ENCODE data around the gene TOM1L2. TPM values are rescaled to one million over a fixed set of nuclear protein-coding genes. Genes with fewer than 3 reads are reported as not detected.

TOM1L2 gene
- total RNA-seq, 4 donors from 2014 or later: 15.6 to 85.9 (median 34.9) TPM

DNA sequence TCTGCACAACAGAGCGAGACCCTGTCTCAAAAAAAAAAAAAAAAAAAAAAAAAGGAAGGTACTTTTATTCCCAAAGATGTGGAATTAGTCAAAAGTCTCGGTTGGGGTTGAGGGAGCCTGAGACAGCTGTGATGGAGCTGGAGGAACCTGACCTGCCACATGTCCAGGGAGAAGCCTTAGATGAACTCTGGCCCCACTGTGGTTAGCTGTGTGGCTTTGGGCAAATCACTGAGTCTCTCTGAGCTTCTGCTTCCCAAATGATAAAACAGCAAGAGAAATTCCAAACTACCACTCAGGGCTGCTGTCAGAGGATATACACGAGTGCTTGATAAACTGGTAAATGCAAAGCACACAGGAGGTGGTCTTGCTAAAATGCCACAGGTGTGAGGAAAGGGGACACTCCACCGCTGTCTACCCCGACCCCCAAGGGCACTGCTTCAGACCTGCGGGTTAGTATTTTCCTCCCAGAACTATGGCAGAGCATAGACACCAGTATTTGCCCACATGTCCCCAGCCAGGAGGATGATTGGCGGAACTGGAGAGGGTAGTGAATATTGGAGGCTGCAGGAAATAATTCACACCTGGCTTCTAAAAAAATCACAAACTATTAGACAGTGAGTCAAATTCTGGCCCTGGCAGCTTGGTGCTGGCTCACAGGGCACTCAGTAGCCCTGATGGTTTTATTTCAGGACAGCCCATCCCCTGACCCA is 15.1 kb upstream of the TOM1L2 start:
- Histone ChIP-seq H3K36me3 (no peaks in the 10 kb centered on the region), H3K27me3 (no peaks in the 10 kb centered on the region), H3K4me1 (no peaks in the 10 kb centered on the region), H3K27ac (no peak overlapping the region), H3K9me3 (no peaks in the 10 kb centered on the region), H3K4me3 (no peak overlapping the region)
- intact Hi-C loops (cut with DNase I; ENCODE audit: low total_unique reads): no loop called here
- no peak for DNase-seq
- TF ChIP-seq POLR2A (IDR thresholded peaks at IDR 0.05): no peak
- no peak for TF ChIP-seq CTCF (IDR thresholded peaks at IDR 0.05)

GRCh38 chr17:17985555-17985954 is 13.4 kb upstream of the TOM1L2 start:
- intact Hi-C loops (cut with DNase I; ENCODE audit: low total_unique reads): no loop called here
- no peak overlapping the region for H3K27ac ChIP-seq
- DNase-seq: no peak
- TF ChIP-seq CTCF (IDR thresholded peaks at IDR 0.05) (no peak), POLR2A (IDR thresholded peaks at IDR 0.05) (no peak)
- no peak overlapping the region for H3K4me3 ChIP-seq
- H3K4me1 ChIP-seq: no peaks in the 10 kb centered on the region
- no peaks in the 10 kb centered on the region for H3K36me3 ChIP-seq
- no peaks in the 10 kb centered on the region for H3K9me3 ChIP-seq
- H3K27me3 ChIP-seq: no peaks in the 10 kb centered on the region

DNA sequence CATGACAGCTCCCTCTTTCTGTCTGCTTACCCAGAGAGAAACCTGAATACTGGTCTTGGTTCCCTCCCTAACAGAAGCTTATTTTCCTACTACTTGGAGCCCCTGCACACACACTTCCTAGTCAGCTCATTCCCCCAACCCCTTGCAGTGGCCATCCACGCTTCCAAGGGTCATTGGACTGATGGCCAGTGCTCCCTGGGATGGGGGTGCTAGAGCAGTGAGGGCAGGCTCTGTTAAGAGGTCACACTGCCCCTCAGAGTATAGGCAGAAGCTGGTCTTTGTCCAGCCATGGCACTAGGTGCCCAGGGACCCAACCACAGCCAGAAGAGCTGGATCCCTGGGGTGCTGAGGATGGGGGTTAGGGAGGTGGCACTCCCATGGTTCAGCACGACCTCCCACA is 13.0 kb upstream of the TOM1L2 start:
- no peak for DNase-seq
- H3K36me3 ChIP-seq: no peaks in the 10 kb centered on the region
- H3K9me3 ChIP-seq: no peaks in the 10 kb centered on the region
- TF ChIP-seq CTCF (IDR thresholded peaks at IDR 0.05) (no peak), POLR2A (IDR thresholded peaks at IDR 0.05) (no peak)
- intact Hi-C loops (cut with DNase I; ENCODE audit: low total_unique reads): no loop called here
- H3K27ac ChIP-seq: no peak overlapping the region
- H3K4me3 ChIP-seq: no peak overlapping the region
- H3K27me3 ChIP-seq: no peaks in the 10 kb centered on the region
- H3K4me1 ChIP-seq: no peaks in the 10 kb centered on the region

GRCh38 chr17:17983776-17984175 is 11.6 kb upstream of the TOM1L2 start:
- intact Hi-C loops (cut with DNase I; ENCODE audit: low total_unique reads): no loop called here
- Histone ChIP-seq H3K9me3 (no peaks in the 10 kb centered on the region), H3K4me3 (no peak overlapping the region), H3K27ac (no peak overlapping the region), H3K27me3 (no peaks in the 10 kb centered on the region), H3K4me1 (no peaks in the 10 kb centered on the region), H3K36me3 (no peaks in the 10 kb centered on the region)
- TF ChIP-seq CTCF (IDR thresholded peaks at IDR 0.05) (no peak), POLR2A (IDR thresholded peaks at IDR 0.05) (no peak)
- DNase-seq: no peak

DNA sequence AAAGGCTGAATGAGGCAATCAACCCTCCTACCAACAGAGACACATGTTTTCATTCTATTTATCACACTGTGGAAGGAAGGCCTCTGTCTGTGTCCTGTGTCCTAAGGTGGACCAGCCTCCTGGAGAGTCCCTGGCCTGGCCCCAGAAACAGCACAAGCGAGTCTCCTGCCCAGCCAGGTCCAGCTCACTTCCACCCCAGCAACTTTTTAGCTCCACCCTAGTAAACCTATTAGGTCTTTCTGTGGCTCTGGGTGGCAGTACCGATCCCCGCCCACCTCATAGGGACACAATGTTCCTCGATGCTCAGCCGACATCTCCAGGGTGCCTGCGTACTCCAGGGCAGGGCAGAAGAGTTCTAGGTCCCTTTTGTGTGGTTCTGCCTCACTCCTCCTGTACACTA is 11.2 kb upstream of the TOM1L2 start:
- intact Hi-C loops (cut with DNase I; ENCODE audit: low total_unique reads): no loop called here
- no peak overlapping the region for H3K27ac ChIP-seq

More for the DNA sequence above, 11.2 kb upstream of the TOM1L2 start:
- Histone ChIP-seq H3K27me3 (no peaks in the 10 kb centered on the region), H3K9me3 (no peaks in the 10 kb centered on the region), H3K4me1 (no peaks in the 10 kb centered on the region), H3K4me3 (no peak overlapping the region), H3K36me3 (no peaks in the 10 kb centered on the region)
- DNase-seq: no peak
- TF ChIP-seq CTCF (IDR thresholded peaks at IDR 0.05) (no peak), POLR2A (IDR thresholded peaks at IDR 0.05) (no peak)

All from uterus (tissue), 4 donors.